ENCODE data around the gene MPZL1. TPM values are rescaled to one million over a fixed set of nuclear protein-coding genes. Genes with fewer than 3 reads are reported as not detected.

Gene MPZL1
- total and polyA plus RNA-seq, 2 donors (not counting 1 experiment from before 2014, with no cell fraction given), result 81.4 to 158 TPM

- Histone ChIP-seq H3K79me2 (ENCODE audit: control insufficient read depth, insufficient read depth, low read length) (no peaks in the 10 kb centered on the region), H3K4me1 (ENCODE audit: control insufficient read depth, extremely low read depth, insufficient read depth, low read length) (no peaks in the 10 kb centered on the region), H2AFZ (ENCODE audit: low read length) (no peak overlapping the region), H3K9me3 (ENCODE audit: control insufficient read depth, insufficient read depth, low read depth, low read length) (no peaks in the 10 kb centered on the region), H4K20me1 (ENCODE audit: control insufficient read depth, extremely low read depth, insufficient read depth, low read length) (no peaks in the 10 kb centered on the region), H3K36me3 (ENCODE audit: control insufficient read depth, insufficient read depth, low read length) (no peaks in the 10 kb centered on the region), H3K27me3 (ENCODE audit: control insufficient read depth, insufficient read depth, low read length) (no peaks in the 10 kb centered on the region), H3K4me2 (ENCODE audit: extremely low read depth, insufficient read depth, low read length) (no peak overlapping the region), H3K9ac (ENCODE audit: insufficient read depth, low read length) (no peak overlapping the region), H3K4me3 (replicated peaks in 1 of 4; ENCODE audit: control extremely low read depth in 1 of 4, insufficient read depth in 1 of 4, low read depth in 3 of 4, low read length in 4 of 4) (no peak overlapping the region), H3K27ac (ENCODE audit: insufficient read depth, low read length) (no peak overlapping the region)
- TF ChIP-seq EZH2 (IDR thresholded peaks at IDR 0.05; ENCODE audit: low read length, missing control alignments), result no peak
- no peak for TF ChIP-seq CTCF (conservative IDR thresholded peaks at IDR 0.05 in 1 of 2, IDR thresholded peaks at IDR 0.05 in 1 of 2; ENCODE audit: low read depth in 1 of 2, low read length in 2 of 2)
- DNase-seq (ENCODE audit: low read depth in 2 of 2), result no peak
Observed at GRCh38 chr1:167815650-167816049, 93.9 kb downstream of the MPZL1 start.

- no peaks in the 10 kb centered on the region for H3K9me3 ChIP-seq (ENCODE audit: control insufficient read depth, insufficient read depth, low read depth, low read length)
- peak overlapping the region; percentile 83 for H3K27ac ChIP-seq (ENCODE audit: insufficient read depth, low read length)
- H2AFZ ChIP-seq (ENCODE audit: low read length), result no peak overlapping the region
- no peaks in the 10 kb centered on the region for H3K27me3 ChIP-seq (ENCODE audit: control insufficient read depth, insufficient read depth, low read length)
- H3K4me2 ChIP-seq (ENCODE audit: extremely low read depth, insufficient read depth, low read length), result peak overlapping the region; percentile 72
- no peaks in the 10 kb centered on the region for H3K79me2 ChIP-seq (ENCODE audit: control insufficient read depth, insufficient read depth, low read length)
- H3K36me3 ChIP-seq (ENCODE audit: control insufficient read depth, insufficient read depth, low read length), result no peaks in the 10 kb centered on the region
- H4K20me1 ChIP-seq (ENCODE audit: control insufficient read depth, extremely low read depth, insufficient read depth, low read length), result no peaks in the 10 kb centered on the region
- H3K9ac ChIP-seq (ENCODE audit: insufficient read depth, low read length), result peak overlapping the region; percentile 65
- H3K4me3 ChIP-seq (replicated peaks in 1 of 4; ENCODE audit: control extremely low read depth in 1 of 4, insufficient read depth in 1 of 4, low read depth in 3 of 4, low read length in 4 of 4), result peak overlapping the region in 3 of 4 experiments; percentile 7 to 44 (median 39)
- H3K4me1 ChIP-seq (ENCODE audit: control insufficient read depth, extremely low read depth, insufficient read depth, low read length), result no peaks in the 10 kb centered on the region
- TF ChIP-seq CTCF (conservative IDR thresholded peaks at IDR 0.05 in 1 of 2, IDR thresholded peaks at IDR 0.05 in 1 of 2; ENCODE audit: low read depth in 1 of 2, low read length in 2 of 2) (no peak), EZH2 (IDR thresholded peaks at IDR 0.05; ENCODE audit: low read length, missing control alignments) (no peak)
- DNase-seq (ENCODE audit: low read depth in 2 of 2), result peak; percentile 89 to 96
Observed at GRCh38 chr1:167819849-167820683, 98.3 kb downstream of the MPZL1 start.

GRCh38 chr1:167820684-167821355, 99.0 kb downstream of the MPZL1 start:
- H3K4me2 ChIP-seq (ENCODE audit: extremely low read depth, insufficient read depth, low read length), result peak overlapping the region; percentile 72

More at GRCh38 chr1:167820684-167821355, 99.0 kb downstream of the MPZL1 start:
- Histone ChIP-seq H3K4me3 (replicated peaks in 1 of 4; ENCODE audit: control extremely low read depth in 1 of 4, insufficient read depth in 1 of 4, low read depth in 3 of 4, low read length in 4 of 4) (no peak overlapping the region), H3K9me3 (ENCODE audit: control insufficient read depth, insufficient read depth, low read depth, low read length) (no peaks in the 10 kb centered on the region), H3K9ac (ENCODE audit: insufficient read depth, low read length) (peak overlapping the region; percentile 65), H3K27me3 (ENCODE audit: control insufficient read depth, insufficient read depth, low read length) (no peaks in the 10 kb centered on the region), H3K79me2 (ENCODE audit: control insufficient read depth, insufficient read depth, low read length) (no peaks in the 10 kb centered on the region), H3K27ac (ENCODE audit: insufficient read depth, low read length) (peak overlapping the region; percentile 83), H2AFZ (ENCODE audit: low read length) (no peak overlapping the region), H3K4me1 (ENCODE audit: control insufficient read depth, extremely low read depth, insufficient read depth, low read length) (no peaks in the 10 kb centered on the region), H3K36me3 (ENCODE audit: control insufficient read depth, insufficient read depth, low read length) (no peaks in the 10 kb centered on the region), H4K20me1 (ENCODE audit: control insufficient read depth, extremely low read depth, insufficient read depth, low read length) (no peaks in the 10 kb centered on the region)
- peak in 1 of 2 donors; percentile 26 for DNase-seq (ENCODE audit: low read depth in 2 of 2)
- no peak for TF ChIP-seq EZH2 (IDR thresholded peaks at IDR 0.05; ENCODE audit: low read length, missing control alignments)
- TF ChIP-seq CTCF (conservative IDR thresholded peaks at IDR 0.05 in 1 of 2, IDR thresholded peaks at IDR 0.05 in 1 of 2; ENCODE audit: low read depth in 1 of 2, low read length in 2 of 2), result no peak
